Kidney (tissue), 14 donors: ENCODE results near the gene MRPS30. TPM values are rescaled to one million over a fixed set of nuclear protein-coding genes. Genes with fewer than 3 reads are reported as not detected.
"Not testable (repeated sequence)": the region's sequence is repeated elsewhere in the genome, so short reads cannot be mapped to it uniquely, and the experiment has no call there.

Experiments
- DNase-seq, 5 donors: peaks; one replicate each; pipeline ENCODE4 v3.0.0-alpha.2; 2013 to 2020
- FAIRE-seq: peaks from 2 replicates; lab custom pipeline; 2012; peaks lifted over from hg19 to GRCh38; lab: Jason Lieb, UNC
- H3K27ac ChIP-seq, 2 donors: one replicate each; pipeline ENCODE4 v1.7.0; 2013; ENCODE audit warnings: low read depth in 2 of 2, low read length in 2 of 2, inconsistent platforms in 1 of 2
- H3K27me3 ChIP-seq: one replicate; pipeline ENCODE4 v1.7.1; 2013; ENCODE audit warnings: low read length, inconsistent platforms; ENCODE audit not compliant: control insufficient read depth, insufficient read depth
- H3K36me3 ChIP-seq, 3 donors: one replicate each; pipeline versions ENCODE4 v1.7.0 to v1.7.1; 2013; ENCODE audit warnings: low read length in 3 of 3, control low read depth in 1 of 3, inconsistent platforms in 1 of 3; ENCODE audit not compliant: insufficient read depth in 3 of 3, control insufficient read depth in 2 of 3
- H3K4me1 ChIP-seq, 3 donors: one replicate each; pipeline versions ENCODE4 v1.7.0 to v1.7.1; 2013; ENCODE audit warnings: low read length in 3 of 3, inconsistent platforms in 1 of 3, low read depth in 1 of 3; ENCODE audit not compliant: control insufficient read depth in 2 of 3, insufficient read depth in 2 of 3
- H3K4me3 ChIP-seq, 3 donors: one replicate each; pipeline versions ENCODE4 v1.7.0 to v1.8.1; 2013; ENCODE audit warnings: low read length in 3 of 3, control low read depth in 1 of 3, inconsistent platforms in 1 of 3
- H3K9ac ChIP-seq, 3 donors: one replicate each; pipeline versions ENCODE4 v1.7.0 to v1.7.1; 2013; ENCODE audit warnings: low read length in 3 of 3, control low read depth in 1 of 3, inconsistent platforms in 1 of 3
- H3K9me3 ChIP-seq, 3 donors: one replicate each; pipeline versions ENCODE4 v1.7.0 to v1.7.1; 2013; ENCODE audit warnings: low read length in 3 of 3, control low read depth in 1 of 3, inconsistent platforms in 1 of 3; ENCODE audit not compliant: control insufficient read depth in 2 of 3, insufficient read depth in 1 of 3
- intact Hi-C: fragments of 100-400 bp; cut with DNase I; formaldehyde crosslinking; loops from one replicate; pipeline ENCODE4 v1.11.1; 2022
- polyA plus RNA-seq: library from polyadenylated mRNA; stranded (reverse); fragments of 350-450 nt; fragmentation: Illumina TruSeq; extraction: RNeasy Lipid Tissue Mini Kit (QIAGEN cat#74804); gene quantifications from one replicate; pipeline ENCODE4 v1.2.3, GENCODE V29; 2014; ENCODE audit warnings: low read depth, low replicate concordance; ENCODE audit not compliant: insufficient read depth
- total RNA-seq: library from RNA; stranded (reverse); fragmentation: NEBNext Ultra II Directional; extraction: Animal tissue kit (Norgen Biotek cat#: 25700); gene quantifications from one replicate; pipeline ENCODE4 v1.2.1, GENCODE V29; 2021
- TF ChIP-seq, protein P1 (sequence below): IDR thresholded peaks from 3 replicates; pipeline ENCODE4 v1.5.1; 2012; ENCODE audit warnings: mild to moderate bottlenecking, moderate library complexity, borderline replicate concordance; ENCODE audit not compliant: insufficient read depth; ENCODE audit errors: extremely low read depth
- donor health status: control.
- donor health status: control.
- donor health status: control.
- donor health status: control.
- donor health status: control.
- donor health status: DM: yes; HTN: yes; CAD: no.
- donor health status: Normal renal cell carcinoma (clear cell type).

The MRPS30 gene
- total and polyA plus RNA-seq, 2 donors from 2014 or later, result 37.3 to 48.0 TPM

- intact Hi-C loops, result no loop called here
- Histone ChIP-seq H3K27me3 (no peaks in the 10 kb centered on the region), H3K36me3 (peaks cover 0 to 12% (median 2%) of the 10 kb centered on the region in 3 donors), H3K27ac (peak overlapping the region in 1 of 2 donors; percentile 82), H3K4me3 (peak overlapping the region; percentile 89 to 97 (median 92)), H3K9ac (peak overlapping the region; percentile 42 to 95 (median 92)), H3K4me1 (peaks cover 0 to 7% (median 4%) of the 10 kb centered on the region in 3 donors), H3K9me3 (no peaks in the 10 kb centered on the region)
- FAIRE-seq (no peak), DNase-seq (no peak)
- TF ChIP-seq, protein P1, sequence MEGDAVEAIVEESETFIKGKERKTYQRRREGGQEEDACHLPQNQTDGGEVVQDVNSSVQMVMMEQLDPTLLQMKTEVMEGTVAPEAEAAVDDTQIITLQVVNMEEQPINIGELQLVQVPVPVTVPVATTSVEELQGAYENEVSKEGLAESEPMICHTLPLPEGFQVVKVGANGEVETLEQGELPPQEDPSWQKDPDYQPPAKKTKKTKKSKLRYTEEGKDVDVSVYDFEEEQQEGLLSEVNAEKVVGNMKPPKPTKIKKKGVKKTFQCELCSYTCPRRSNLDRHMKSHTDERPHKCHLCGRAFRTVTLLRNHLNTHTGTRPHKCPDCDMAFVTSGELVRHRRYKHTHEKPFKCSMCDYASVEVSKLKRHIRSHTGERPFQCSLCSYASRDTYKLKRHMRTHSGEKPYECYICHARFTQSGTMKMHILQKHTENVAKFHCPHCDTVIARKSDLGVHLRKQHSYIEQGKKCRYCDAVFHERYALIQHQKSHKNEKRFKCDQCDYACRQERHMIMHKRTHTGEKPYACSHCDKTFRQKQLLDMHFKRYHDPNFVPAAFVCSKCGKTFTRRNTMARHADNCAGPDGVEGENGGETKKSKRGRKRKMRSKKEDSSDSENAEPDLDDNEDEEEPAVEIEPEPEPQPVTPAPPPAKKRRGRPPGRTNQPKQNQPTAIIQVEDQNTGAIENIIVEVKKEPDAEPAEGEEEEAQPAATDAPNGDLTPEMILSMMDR, result no peak
Observed at GRCh38 chr5:44809956-44810420, 1.2 kb downstream of the MRPS30 start.

GRCh38 chr5:44814761-44815160, 6.0 kb downstream of the MRPS30 start:
- H3K9me3 ChIP-seq, result no peaks in the 10 kb centered on the region
- FAIRE-seq (no peak), DNase-seq (no peak)
- TF ChIP-seq, protein P1, result no peak
- intact Hi-C loops, result no loop called here
- no peak overlapping the region for H3K9ac ChIP-seq
- H3K27me3 ChIP-seq, result no peaks in the 10 kb centered on the region
- H3K27ac ChIP-seq, result no peak overlapping the region
- no peak overlapping the region for H3K4me3 ChIP-seq
- H3K4me1 ChIP-seq, result peaks cover 0 to 7% (median 4%) of the 10 kb centered on the region in 3 donors
- peaks cover 0 to 14% (median 5%) of the 10 kb centered on the region in 3 donors for H3K36me3 ChIP-seq

DNA sequence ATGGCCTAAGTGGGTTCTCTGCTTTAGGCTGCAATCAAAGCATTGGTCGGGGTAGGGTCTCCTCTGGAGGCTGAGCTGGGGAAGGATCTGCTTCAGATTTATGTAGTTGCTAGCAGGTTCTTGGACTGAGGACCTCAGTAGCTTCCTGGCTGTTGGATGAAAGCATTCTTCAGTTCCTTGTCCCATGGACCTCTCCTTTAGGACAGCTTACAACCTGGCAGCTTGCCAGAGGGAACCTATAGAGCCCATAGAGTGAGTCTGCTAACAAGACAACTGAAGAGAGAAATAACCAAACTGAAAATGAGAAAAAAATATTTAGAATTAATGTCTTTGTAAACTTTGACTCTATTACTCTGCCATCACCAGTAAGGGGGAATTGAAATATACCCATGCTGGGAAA, 12.4 kb downstream of the MRPS30 start:
- no peaks in the 10 kb centered on the region for H3K9me3 ChIP-seq
- intact Hi-C loops, result no loop called here
- DNase-seq (no peak), FAIRE-seq (no peak)
- TF ChIP-seq, protein P1, result no peak
- H3K4me3 ChIP-seq, result no peak overlapping the region
- H3K27me3 ChIP-seq, result no peaks in the 10 kb centered on the region
- H3K36me3 ChIP-seq, result peaks cover 0 to 3% (median 3%) of the 10 kb centered on the region in 3 donors
- H3K4me1 ChIP-seq, result no peaks in the 10 kb centered on the region
- no peak overlapping the region for H3K9ac ChIP-seq
- no peak overlapping the region for H3K27ac ChIP-seq

DNA sequence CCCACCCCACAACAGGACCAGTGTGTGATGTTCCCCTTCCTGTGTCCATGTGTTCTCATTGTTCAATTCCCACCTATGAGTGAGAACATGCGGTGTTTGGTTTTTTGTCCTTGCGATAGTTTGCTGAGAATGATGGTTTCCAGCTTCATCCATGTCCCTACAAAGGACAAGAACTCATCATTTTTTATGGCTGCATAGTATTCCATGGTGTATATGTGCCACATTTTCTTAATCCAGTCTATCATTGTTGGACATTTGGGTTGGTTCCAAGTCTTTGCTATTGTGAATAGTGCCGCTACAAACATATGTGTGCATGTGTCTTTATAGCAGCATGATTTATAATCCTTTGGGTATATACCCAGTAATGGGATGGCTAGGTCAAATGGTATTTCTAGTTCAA, 15.9 kb downstream of the MRPS30 start:
- FAIRE-seq, H3K4me1 ChIP-seq, H3K4me3 ChIP-seq, H3K9me3 ChIP-seq, H3K27ac ChIP-seq, H3K36me3 ChIP-seq, H3K27me3 ChIP-seq, H3K9ac ChIP-seq, DNase-seq, intact Hi-C loops: not testable (repeated sequence)
